OCI-M2 (cell line): ENCODE measurements around the gene DAZ3.
"Not testable (repeated sequence)": the region's sequence is repeated elsewhere in the genome, so short reads cannot be mapped to it uniquely, and the experiment has no call there.

ENCODE experiments used
- DNase-seq: peaks from one replicate; lab custom pipeline; 2025; ENCODE audit not compliant: unreplicated experiment; lab: John Stamatoyannopoulos, UW

The DAZ3 gene, protein sequence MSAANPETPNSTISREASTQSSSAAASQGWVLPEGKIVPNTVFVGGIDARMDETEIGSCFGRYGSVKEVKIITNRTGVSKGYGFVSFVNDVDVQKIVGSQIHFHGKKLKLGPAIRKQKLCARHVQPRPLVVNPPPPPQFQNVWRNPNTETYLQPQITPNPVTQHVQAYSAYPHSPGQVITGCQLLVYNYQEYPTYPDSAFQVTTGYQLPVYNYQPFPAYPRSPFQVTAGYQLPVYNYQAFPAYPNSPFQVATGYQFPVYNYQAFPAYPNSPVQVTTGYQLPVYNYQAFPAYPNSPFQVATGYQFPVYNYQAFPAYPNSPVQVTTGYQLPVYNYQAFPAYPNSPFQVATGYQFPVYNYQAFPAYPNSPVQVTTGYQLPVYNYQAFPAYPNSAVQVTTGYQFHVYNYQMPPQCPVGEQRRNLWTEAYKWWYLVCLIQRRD

DNA sequence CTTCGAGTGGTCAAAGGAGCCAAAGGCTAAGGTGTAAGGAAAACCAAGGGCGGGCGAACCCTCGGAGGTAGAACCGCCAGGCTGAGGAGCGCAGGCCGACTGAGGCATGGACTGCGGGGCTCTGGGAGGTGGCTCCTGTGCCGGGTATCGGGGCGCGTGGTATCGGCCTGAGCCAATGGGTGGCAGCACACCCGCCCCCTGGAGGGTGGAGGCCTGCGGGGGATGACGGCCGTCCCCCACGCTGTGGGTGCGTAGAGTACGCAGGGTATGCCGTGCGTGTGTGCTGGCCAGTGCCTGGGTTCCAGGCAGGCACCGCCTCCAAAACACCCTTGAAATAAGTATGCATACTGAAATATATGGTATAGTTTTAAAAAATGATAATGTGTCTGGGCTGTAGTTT, at the start of gene DAZ3:
DAZ3 (minus strand) TSS at position 101 of the 400 bp plus-strand sequence. CDS start 208 bp downstream, outside the sequence.
- DNase-seq, result not testable (repeated sequence)

DNA sequence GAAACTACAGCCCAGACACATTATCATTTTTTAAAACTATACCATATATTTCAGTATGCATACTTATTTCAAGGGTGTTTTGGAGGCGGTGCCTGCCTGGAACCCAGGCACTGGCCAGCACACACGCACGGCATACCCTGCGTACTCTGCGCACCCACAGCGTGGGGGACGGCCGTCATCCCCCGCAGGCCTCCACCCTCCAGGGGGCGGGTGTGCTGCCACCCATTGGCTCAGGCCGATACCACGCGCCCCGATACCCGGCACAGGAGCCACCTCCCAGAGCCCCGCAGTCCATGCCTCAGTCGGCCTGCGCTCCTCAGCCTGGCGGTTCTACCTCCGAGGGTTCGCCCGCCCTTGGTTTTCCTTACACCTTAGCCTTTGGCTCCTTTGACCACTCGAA, 20.4 kb upstream of the DAZ3 start, which contains the start of gene DAZ4:
DAZ4 (plus strand) TSS at position 301 of the 400 bp plus-strand sequence. CDS start 208 bp downstream, outside the sequence.
- not testable (repeated sequence) for DNase-seq

DNA sequence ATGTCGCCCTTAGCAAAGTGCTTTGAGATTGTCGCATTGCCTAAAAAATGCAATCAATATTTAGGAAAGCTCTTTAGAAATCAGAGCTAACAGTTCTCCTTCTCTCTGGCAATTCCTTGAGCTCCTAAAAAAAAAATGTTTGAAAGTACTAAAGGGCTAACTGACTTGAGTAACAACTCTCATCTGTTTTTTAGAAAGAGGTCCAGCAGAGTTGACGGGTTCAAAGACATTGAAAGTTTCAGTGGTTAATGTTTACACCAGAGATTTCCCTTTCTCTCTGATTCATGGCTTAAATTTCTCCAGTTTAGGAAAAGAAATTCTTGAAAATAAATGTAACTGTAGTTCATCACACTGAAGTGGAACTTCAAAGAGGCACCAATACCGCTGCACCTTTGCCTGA, 11.9 kb upstream of the DAZ3 start:
- not testable (repeated sequence) for DNase-seq

DNA sequence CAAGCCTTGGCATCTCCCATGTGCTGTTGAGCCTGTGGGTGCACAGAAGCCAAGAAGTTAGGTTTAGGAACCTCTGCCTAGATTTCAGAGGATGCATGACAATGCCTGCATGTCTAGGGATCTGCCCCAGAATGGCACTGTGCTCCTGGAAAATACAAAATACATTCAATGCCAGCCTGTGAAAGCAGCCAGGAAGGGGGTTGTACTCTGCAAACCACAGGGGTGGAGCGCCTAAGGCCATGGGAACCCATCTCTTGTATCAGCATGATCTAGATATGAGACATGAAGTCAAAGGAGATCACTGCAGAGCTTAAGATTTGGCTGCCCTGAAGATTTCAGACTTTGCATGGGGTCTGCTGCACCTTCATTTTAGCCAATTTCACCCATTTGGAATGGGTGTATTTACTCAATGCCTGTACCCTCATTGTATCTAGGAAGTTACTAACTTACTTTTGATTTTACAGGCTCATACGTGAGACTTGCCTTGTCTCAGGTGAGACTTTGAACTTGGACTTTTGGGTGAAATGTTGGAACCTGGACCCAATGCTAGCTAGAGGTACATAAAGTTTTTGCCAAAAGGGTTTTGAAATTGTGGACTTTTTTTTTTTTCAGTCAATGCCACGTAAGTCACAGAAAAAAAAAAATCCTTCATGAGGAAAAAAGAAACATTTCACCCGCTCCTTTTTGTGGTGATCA, 11.1 kb upstream of the DAZ3 start:
- DNase-seq, result not testable (repeated sequence)

DNA sequence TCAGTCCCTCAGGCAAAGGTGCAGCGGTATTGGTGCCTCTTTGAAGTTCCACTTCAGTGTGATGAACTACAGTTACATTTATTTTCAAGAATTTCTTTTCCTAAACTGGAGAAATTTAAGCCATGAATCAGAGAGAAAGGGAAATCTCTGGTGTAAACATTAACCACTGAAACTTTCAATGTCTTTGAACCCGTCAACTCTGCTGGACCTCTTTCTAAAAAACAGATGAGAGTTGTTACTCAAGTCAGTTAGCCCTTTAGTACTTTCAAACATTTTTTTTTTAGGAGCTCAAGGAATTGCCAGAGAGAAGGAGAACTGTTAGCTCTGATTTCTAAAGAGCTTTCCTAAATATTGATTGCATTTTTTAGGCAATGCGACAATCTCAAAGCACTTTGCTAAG, 8.6 kb upstream of the DAZ3 start:
- not testable (repeated sequence) for DNase-seq
